HEK293T (cell line): ENCODE data around the gene STK25.

Experiments used
- BHLHE40 ChIP-seq: fragments of 450-650 bp; IDR thresholded peaks from 2 replicates; pipeline ENCODE4 v1.6.1; 2016; ENCODE audit warnings: mild to moderate bottlenecking, moderate library complexity, borderline replicate concordance
- FOXA1 ChIP-seq: fragments of 450-650 bp; IDR thresholded peaks from 2 replicates; pipeline ENCODE4 v1.6.1; 2016; ENCODE audit warnings: mild to moderate bottlenecking
- FOXK2 ChIP-seq: fragments of 450-650 bp; IDR thresholded peaks from 2 replicates; pipeline ENCODE4 v1.6.1; 2016; ENCODE audit warnings: mild to moderate bottlenecking
- FOXM1 ChIP-seq: fragments of 450-650 bp; IDR thresholded peaks from 2 replicates; pipeline ENCODE4 v1.6.1; 2017; ENCODE audit warnings: mild to moderate bottlenecking, borderline replicate concordance
- HDGF ChIP-seq: fragments of 450-650 bp; IDR thresholded peaks from 2 replicates; pipeline ENCODE4 v1.6.1; 2017; ENCODE audit warnings: antibody characterized with exemption, borderline replicate concordance
- LEF1 ChIP-seq: fragments of 450-650 bp; IDR thresholded peaks from 2 replicates; pipeline ENCODE4 v1.6.1; 2017; ENCODE audit warnings: mild to moderate bottlenecking, borderline replicate concordance
- NFRKB ChIP-seq: fragments of 450-650 bp; IDR thresholded peaks from 2 replicates; pipeline ENCODE4 v1.6.1; 2016; ENCODE audit warnings: mild to moderate bottlenecking, moderate library complexity
- PKNOX1 ChIP-seq: fragments of 450-650 bp; IDR thresholded peaks from 2 replicates; pipeline ENCODE4 v1.6.1; 2016
- SP1 ChIP-seq: fragments of 450-650 bp; IDR thresholded peaks from 2 replicates; pipeline ENCODE4 v1.6.1; 2017
- SUZ12 ChIP-seq: fragments of 450-650 bp; IDR thresholded peaks from 2 replicates; pipeline ENCODE4 v1.6.1; 2016; ENCODE audit warnings: mild to moderate bottlenecking
- TARDBP ChIP-seq: fragments of 450-650 bp; IDR thresholded peaks from 2 replicates; pipeline ENCODE4 v1.6.1; 2016
- ZNF384 ChIP-seq: fragments of 450-650 bp; IDR thresholded peaks from 2 replicates; pipeline ENCODE4 v1.6.1; 2016

- TF ChIP-seq TARDBP (no peak), SP1 (no peak), FOXK2 (no peak), ZNF384 (no peak), NFRKB (no peak), FOXM1 (no peak), HDGF (no peak), FOXA1 (no peak), SUZ12 (no peak), BHLHE40 (no peak), PKNOX1 (no peak), LEF1 (no peak)
Observed at GRCh38 chr2:241461693-241462677, 46.4 kb downstream of the STK25 start.
